H9 (cell line): ENCODE data around the gene PRDX3. TPM values are rescaled to one million over a fixed set of nuclear protein-coding genes. Genes with fewer than 3 reads are reported as not detected.

Source experiments
- DNase-seq: peaks from one replicate; pipeline ENCODE4 v3.0.0-alpha.2; 2017
- H2AFZ ChIP-seq: one replicate; pipeline ENCODE4 v1.6.1; 2013; ENCODE audit warnings: mild to moderate bottlenecking, low read length, control low read depth, moderate library complexity
- H2AK5ac ChIP-seq: 2 replicates; pipeline ENCODE4 v1.6.1; 2013; ENCODE audit warnings: low read length, control low read depth, mixed read lengths; ENCODE audit not compliant: insufficient read length
- H2BK120ac ChIP-seq: one replicate; pipeline ENCODE4 v1.6.1; 2013; ENCODE audit warnings: low read depth, mild to moderate bottlenecking, low read length, control low read depth, inconsistent platforms; ENCODE audit not compliant: poor library complexity, severe bottlenecking
- H2BK12ac ChIP-seq: 2 replicates; pipeline ENCODE4 v1.6.1; 2013; ENCODE audit warnings: low read length, control low read depth, mixed read lengths, low read depth; ENCODE audit not compliant: insufficient read length
- H2BK15ac ChIP-seq: 2 replicates; pipeline ENCODE4 v1.6.1; 2013; ENCODE audit warnings: low read depth, low read length, control low read depth
- H2BK20ac ChIP-seq: one replicate; pipeline ENCODE4 v1.6.1; 2013; ENCODE audit warnings: low read depth, mild to moderate bottlenecking, low read length, control low read depth, inconsistent platforms; ENCODE audit not compliant: poor library complexity, severe bottlenecking
- H2BK5ac ChIP-seq: 2 replicates; pipeline ENCODE4 v1.6.1; 2013; ENCODE audit warnings: low read length, control low read depth, mixed read lengths; ENCODE audit not compliant: insufficient read length
- H3K14ac ChIP-seq: 2 replicates; pipeline ENCODE4 v1.6.1; 2013; ENCODE audit warnings: low read length, control low read depth; ENCODE audit not compliant: insufficient read depth
- H3K18ac ChIP-seq: 2 replicates; pipeline ENCODE4 v1.6.1; 2013; ENCODE audit warnings: low read depth, mild to moderate bottlenecking, mixed read lengths, low read length, control low read depth; ENCODE audit not compliant: insufficient read length
- H3K23ac ChIP-seq: 2 replicates; pipeline ENCODE4 v1.6.1; 2013; ENCODE audit warnings: low read length, control low read depth, mixed read lengths, low read depth; ENCODE audit not compliant: insufficient read length
- H3K23me2 ChIP-seq: 2 replicates; pipeline ENCODE4 v1.6.1; 2013; ENCODE audit warnings: low read depth, mild to moderate bottlenecking, mixed read lengths, low read length, control low read depth; ENCODE audit not compliant: insufficient read length, poor library complexity, severe bottlenecking
- H3K27ac ChIP-seq: 2 replicates; pipeline ENCODE4 v1.5.1; 2013; ENCODE audit warnings: low read length, control low read depth, mixed read lengths, low read depth; ENCODE audit not compliant: insufficient read length
- H3K27me3 ChIP-seq: 2 replicates; pipeline ENCODE4 v1.6.1; 2013; ENCODE audit warnings: low read length, control low read depth, inconsistent platforms; ENCODE audit not compliant: insufficient read depth
- H3K4ac ChIP-seq: 2 replicates; pipeline ENCODE4 v1.6.1; 2013; ENCODE audit warnings: low read depth, mild to moderate bottlenecking, control low read depth, inconsistent platforms, low read length, moderate library complexity
- H3K4me1 ChIP-seq: 2 replicates; pipeline ENCODE4 v1.6.1; 2013; ENCODE audit warnings: low read length, control low read depth, inconsistent platforms; ENCODE audit not compliant: insufficient read depth
- H3K4me2 ChIP-seq: 2 replicates; pipeline ENCODE4 v1.6.1; 2013; ENCODE audit warnings: low read length, control low read depth, mixed read lengths; ENCODE audit not compliant: insufficient read length, insufficient read depth
- H3K56ac ChIP-seq: 2 replicates; pipeline ENCODE4 v1.6.1; 2013; ENCODE audit warnings: low read depth, mild to moderate bottlenecking, mixed read lengths, low read length, control low read depth; ENCODE audit not compliant: insufficient read length
- H3K79me1 ChIP-seq: 2 replicates; pipeline ENCODE4 v1.6.1; 2013; ENCODE audit warnings: low read depth, mild to moderate bottlenecking, moderate library complexity, low read length, control low read depth, inconsistent platforms; ENCODE audit not compliant: insufficient read depth, poor library complexity, severe bottlenecking
- H3K79me2 ChIP-seq: 2 replicates; pipeline ENCODE4 v1.6.1; 2013; ENCODE audit warnings: low read length, control low read depth, inconsistent platforms; ENCODE audit not compliant: insufficient read depth
- H3K9ac ChIP-seq: 2 replicates; pipeline ENCODE4 v1.6.1; 2013; ENCODE audit warnings: low read length, control low read depth, mixed read lengths; ENCODE audit not compliant: insufficient read length; ENCODE audit errors: extremely low read depth
- H3K9me3 ChIP-seq: one replicate; pipeline ENCODE4 v1.6.1; 2013; ENCODE audit warnings: low read depth, low read length, inconsistent platforms; ENCODE audit not compliant: control insufficient read depth
- H3T11ph ChIP-seq: one replicate; pipeline ENCODE4 v1.6.1; 2013; ENCODE audit warnings: mild to moderate bottlenecking, low read length, control low read depth, inconsistent platforms
- H4K20me1 ChIP-seq: one replicate; pipeline ENCODE4 v1.6.1; 2013; ENCODE audit not compliant: control insufficient read depth, insufficient read length, insufficient read depth
- H4K5ac ChIP-seq: 2 replicates; pipeline ENCODE4 v1.6.1; 2013; ENCODE audit warnings: low read depth, mild to moderate bottlenecking, mixed read lengths, low read length, control low read depth; ENCODE audit not compliant: insufficient read length
- H4K8ac ChIP-seq: replicated peaks from 2 replicates; pipeline ENCODE4 v1.6.1; 2013; ENCODE audit warnings: low read length, control low read depth, mixed read lengths, low read depth; ENCODE audit not compliant: insufficient read length
- H4K91ac ChIP-seq: 2 replicates; pipeline ENCODE4 v1.6.1; 2013; ENCODE audit warnings: low read depth, mild to moderate bottlenecking, moderate library complexity, mixed read lengths, low read length, control low read depth; ENCODE audit not compliant: insufficient read length
- H3K27ac Mint-ChIP-seq, 3 experiments: 2 replicates in 2 of 3; 3 replicates in 1 of 3; pipeline ENCODE4 v1.8.0; 2020 to 2021; ENCODE audit warnings: mixed read lengths in 3 of 3, mild to moderate bottlenecking in 1 of 3, moderate library complexity in 1 of 3
- H3K27me3 Mint-ChIP-seq: 2 replicates; pipeline ENCODE4 v1.8.0; 2021; ENCODE audit warnings: low read depth, mild to moderate bottlenecking, moderate library complexity, mixed read lengths
- H3K36me3 Mint-ChIP-seq, 3 experiments: 2 replicates in 2 of 3; 3 replicates in 1 of 3; pipeline ENCODE4 v1.8.0; 2020 to 2021; ENCODE audit warnings: low read depth in 3 of 3, mixed read lengths in 3 of 3; ENCODE audit not compliant: insufficient read depth in 1 of 3
- H3K4me1 Mint-ChIP-seq, 2 experiments: 2 replicates each; pipeline ENCODE4 v1.8.0; 2020; ENCODE audit warnings: mixed read lengths in 2 of 2
- H3K4me3 Mint-ChIP-seq, 2 experiments: 2 replicates in 1 of 2; 3 replicates in 1 of 2; pipeline ENCODE4 v1.8.0; 2020 to 2021; ENCODE audit warnings: mild to moderate bottlenecking in 2 of 2, mixed read lengths in 2 of 2, moderate library complexity in 1 of 2
- H3K9me3 Mint-ChIP-seq, 2 experiments: 2 replicates in 1 of 2; 3 replicates in 1 of 2; pipeline ENCODE4 v1.8.0; 2020; ENCODE audit warnings: mild to moderate bottlenecking in 2 of 2, mixed read lengths in 2 of 2, moderate library complexity in 1 of 2
- WGBS: extraction: QIAGEN DNeasy Blood & Tissue Kit; methylation state at CpG from one replicate; pipeline ENCODE4 v1.1.7; 2013; ENCODE audit warnings: missing lambda C conversion rate, low lambda C conversion rate, mixed read lengths; ENCODE audit not compliant: insufficient read length; ENCODE audit errors: extremely low coverage; 5-methylcytosine and 5-hydroxymethylcytosine counted together
- total RNA-seq: library from RNA; stranded (reverse); gene quantifications from 2 replicates; pipeline ENCODE4 v1.2.1, GENCODE V29; 2021
- TF ChIP-seq, protein P1 (sequence below): fragments of 200-600 bp; sonication (generic); conservative IDR thresholded peaks from 3 replicates; pipeline ENCODE4 v1.8.0; 2021; ENCODE audit warnings: antibody characterized with exemption, mild to moderate bottlenecking

Gene PRDX3
- total RNA-seq, 1 experiment from 2014 or later = 181 TPM

DNA sequence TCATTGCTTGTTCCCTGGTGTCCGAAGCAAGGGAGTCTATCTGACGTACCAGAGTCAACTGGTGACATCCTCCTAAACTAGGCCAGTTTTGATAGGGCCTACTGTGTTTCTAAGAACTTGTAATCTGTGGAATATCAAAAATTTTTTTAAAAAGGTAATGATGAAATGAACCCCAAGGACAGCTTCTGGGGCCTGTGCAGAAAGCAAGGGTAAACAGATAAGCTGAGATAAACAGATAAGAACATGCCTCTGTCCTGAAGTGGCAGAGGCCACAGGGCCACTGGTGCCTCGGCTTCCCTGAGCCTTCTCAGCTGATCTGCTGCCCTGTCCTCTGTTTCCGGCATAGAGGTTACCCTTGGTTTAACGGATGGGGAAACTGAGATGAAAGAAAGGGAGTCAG lies 37.5 kb upstream of the PRDX3 start:
- H3K27ac ChIP-seq = no peak overlapping the region
- H2BK120ac ChIP-seq = no peak overlapping the region
- no peaks in the 10 kb centered on the region for H3K79me2 ChIP-seq
- H3K4me1 Mint-ChIP-seq = peaks cover 20 to 27% of the 10 kb centered on the region in 2 experiments
- H3K56ac ChIP-seq = no peak overlapping the region
- no peak overlapping the region for H4K91ac ChIP-seq
- H3K27me3 ChIP-seq = no peaks in the 10 kb centered on the region
- H3K4me1 ChIP-seq = peaks cover 3% of the 10 kb centered on the region; the same call in 1 of the 2 replicates
- H4K8ac ChIP-seq = no peak overlapping the region
- no peak overlapping the region for H2BK15ac ChIP-seq
- no peak overlapping the region; a peak in 1 of 7 replicates for H3K27ac Mint-ChIP-seq
- H2BK12ac ChIP-seq = no peak overlapping the region
- H3K4me2 ChIP-seq = no peak overlapping the region
- no peak overlapping the region for H3K9ac ChIP-seq
- no peak overlapping the region for H2AK5ac ChIP-seq
- no peaks in the 10 kb centered on the region for H3K23me2 ChIP-seq
- TF ChIP-seq, protein P1, sequence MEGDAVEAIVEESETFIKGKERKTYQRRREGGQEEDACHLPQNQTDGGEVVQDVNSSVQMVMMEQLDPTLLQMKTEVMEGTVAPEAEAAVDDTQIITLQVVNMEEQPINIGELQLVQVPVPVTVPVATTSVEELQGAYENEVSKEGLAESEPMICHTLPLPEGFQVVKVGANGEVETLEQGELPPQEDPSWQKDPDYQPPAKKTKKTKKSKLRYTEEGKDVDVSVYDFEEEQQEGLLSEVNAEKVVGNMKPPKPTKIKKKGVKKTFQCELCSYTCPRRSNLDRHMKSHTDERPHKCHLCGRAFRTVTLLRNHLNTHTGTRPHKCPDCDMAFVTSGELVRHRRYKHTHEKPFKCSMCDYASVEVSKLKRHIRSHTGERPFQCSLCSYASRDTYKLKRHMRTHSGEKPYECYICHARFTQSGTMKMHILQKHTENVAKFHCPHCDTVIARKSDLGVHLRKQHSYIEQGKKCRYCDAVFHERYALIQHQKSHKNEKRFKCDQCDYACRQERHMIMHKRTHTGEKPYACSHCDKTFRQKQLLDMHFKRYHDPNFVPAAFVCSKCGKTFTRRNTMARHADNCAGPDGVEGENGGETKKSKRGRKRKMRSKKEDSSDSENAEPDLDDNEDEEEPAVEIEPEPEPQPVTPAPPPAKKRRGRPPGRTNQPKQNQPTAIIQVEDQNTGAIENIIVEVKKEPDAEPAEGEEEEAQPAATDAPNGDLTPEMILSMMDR = no peak
- H3K18ac ChIP-seq = no peak overlapping the region
- H3T11ph ChIP-seq = no peak overlapping the region
- no peak overlapping the region for H2BK5ac ChIP-seq
- no peaks in the 10 kb centered on the region; a peak in 1 of 5 replicates for H3K9me3 Mint-ChIP-seq
- H3K36me3 Mint-ChIP-seq = no peaks in the 10 kb centered on the region
- DNase-seq = no peak
- H3K9me3 ChIP-seq = no peaks in the 10 kb centered on the region
- H3K14ac ChIP-seq = no peak overlapping the region
- no CpG with 5 or more reads among the region's 5 CpGs for WGBS
- H2BK20ac ChIP-seq = no peak overlapping the region
- H2AFZ ChIP-seq = no peak overlapping the region
- no peak overlapping the region for H4K5ac ChIP-seq
- H3K4me3 Mint-ChIP-seq = no peak overlapping the region
- no peaks in the 10 kb centered on the region for H4K20me1 ChIP-seq
- H3K4ac ChIP-seq = no peak overlapping the region
- H3K27me3 Mint-ChIP-seq = no peaks in the 10 kb centered on the region; the same call in 1 of the 2 replicates
- H3K23ac ChIP-seq = no peak overlapping the region
- H3K79me1 ChIP-seq = no peaks in the 10 kb centered on the region
